GM19324 (cell line): ENCODE data around the gene GALR2.
"Not testable (repeated sequence)": the region's sequence is repeated elsewhere in the genome, so short reads cannot be mapped to it uniquely, and the experiment has no call there.

Source experiments
- ATAC-seq: cut with Tn5 transposase; IDR thresholded peaks from one replicate; pipeline ENCODE4 v1.9.1; 2021; ENCODE audit warnings: mild to moderate bottlenecking, moderate library complexity; ENCODE audit not compliant: unreplicated experiment, low FRiP score

The GALR2 gene

DNA sequence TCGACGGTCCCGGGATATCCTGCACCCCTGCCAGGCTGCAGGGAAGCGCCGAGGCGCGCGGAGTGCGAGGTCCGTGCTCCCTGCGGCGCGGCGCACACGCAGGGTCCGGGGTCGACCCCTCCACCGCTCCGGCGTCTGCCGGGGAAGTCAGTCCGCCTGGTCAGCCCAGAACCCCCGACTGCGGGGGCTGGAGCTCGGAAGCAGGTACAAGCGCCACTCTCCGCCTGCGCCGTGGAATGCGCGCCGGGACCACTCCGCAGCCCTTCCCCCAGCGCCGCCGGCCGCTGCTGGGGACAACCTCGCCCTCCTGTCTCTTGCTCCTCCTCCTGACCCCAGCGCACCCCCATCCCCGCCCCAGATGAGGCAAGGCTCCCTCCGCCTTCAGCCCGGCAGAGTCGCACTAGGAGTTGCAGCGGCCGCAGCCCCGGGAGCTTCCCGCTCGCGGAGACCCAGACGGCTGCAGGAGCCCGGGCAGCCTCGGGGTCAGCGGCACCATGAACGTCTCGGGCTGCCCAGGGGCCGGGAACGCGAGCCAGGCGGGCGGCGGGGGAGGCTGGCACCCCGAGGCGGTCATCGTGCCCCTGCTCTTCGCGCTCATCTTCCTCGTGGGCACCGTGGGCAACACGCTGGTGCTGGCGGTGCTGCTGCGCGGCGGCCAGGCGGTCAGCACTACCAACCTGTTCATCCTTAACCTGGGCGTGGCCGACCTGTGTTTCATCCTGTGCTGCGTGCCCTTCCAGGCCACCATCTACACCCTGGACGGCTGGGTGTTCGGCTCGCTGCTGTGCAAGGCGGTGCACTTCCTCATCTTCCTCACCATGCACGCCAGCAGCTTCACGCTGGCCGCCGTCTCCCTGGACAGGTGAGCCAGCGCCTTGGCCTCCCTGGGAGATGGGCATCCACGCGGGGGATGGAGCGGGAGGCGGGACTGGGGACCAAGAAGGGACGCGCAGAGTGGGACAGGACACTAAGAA lies at the start of gene GALR2:
Gene GALR2, plus strand, starts transcription at position 392 of the 974 bp plus-strand sequence. Its CDS starts 103 bp downstream, at position 495.
- ATAC-seq = no peak

DNA sequence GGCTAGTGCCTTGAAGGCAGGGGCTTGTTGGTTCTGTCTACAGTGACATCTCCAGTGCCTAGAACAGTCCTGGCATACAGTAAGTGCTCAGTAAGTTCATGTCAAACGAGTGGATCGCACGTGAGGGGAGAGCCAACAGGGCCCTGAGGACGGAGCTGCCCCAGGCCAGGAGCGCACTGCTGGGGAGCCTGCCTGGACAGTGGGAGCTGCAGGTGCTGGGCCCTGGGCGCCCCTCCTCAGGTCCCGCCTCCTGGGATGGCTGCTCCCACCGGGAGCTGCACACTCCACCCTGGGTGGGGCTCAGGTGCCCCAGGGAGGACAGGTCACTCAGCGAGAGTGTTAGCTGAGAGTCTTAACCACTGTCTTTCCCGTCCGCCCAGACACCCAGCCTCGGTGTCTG lies 49.3 kb upstream of the GALR2 start:
- ATAC-seq = no peak

- ATAC-seq = no peak
These were observed 47.8 kb upstream of the GALR2 start for GRCh38 chr17:76026714-76027158.

DNA sequence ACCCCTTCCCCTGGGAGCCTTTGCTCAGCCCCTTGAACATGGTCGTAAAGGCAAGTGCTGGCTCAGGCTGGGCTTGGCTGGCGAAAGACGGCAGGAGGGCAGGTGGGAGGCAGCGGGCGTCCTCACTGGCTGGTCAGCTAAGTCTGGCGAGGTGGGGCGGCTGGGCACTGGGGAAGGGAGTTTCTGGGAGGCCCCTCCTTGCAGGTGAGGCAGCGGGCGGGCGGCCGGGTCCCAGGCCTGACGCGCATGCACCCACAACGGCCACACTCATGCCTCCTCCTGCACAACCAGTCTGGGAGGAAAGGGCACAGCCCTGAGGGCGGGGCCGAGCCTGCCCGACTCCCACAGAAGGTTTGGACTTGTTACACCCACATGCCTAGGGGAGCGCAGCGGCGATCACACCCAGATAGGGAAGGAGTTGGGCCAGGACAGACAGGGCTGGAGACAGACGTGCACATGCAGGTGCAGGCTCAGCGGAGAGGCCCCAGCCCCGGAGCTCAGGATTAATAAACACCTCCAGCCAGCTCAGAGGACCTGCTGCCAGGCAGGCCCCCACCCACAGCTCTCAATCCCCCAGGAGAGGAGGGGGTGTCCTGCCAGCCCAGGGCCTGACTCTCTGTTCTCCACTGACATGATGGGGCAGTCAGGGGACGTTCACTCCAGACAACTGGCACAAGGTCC lies 47.3 kb upstream of the GALR2 start, which contains the start of gene EVPL:
Gene EVPL, minus strand, starts transcription at position 148 of the 681 bp plus-strand sequence. Its CDS starts 108 bp downstream, at position 40.
- no peak for ATAC-seq

DNA sequence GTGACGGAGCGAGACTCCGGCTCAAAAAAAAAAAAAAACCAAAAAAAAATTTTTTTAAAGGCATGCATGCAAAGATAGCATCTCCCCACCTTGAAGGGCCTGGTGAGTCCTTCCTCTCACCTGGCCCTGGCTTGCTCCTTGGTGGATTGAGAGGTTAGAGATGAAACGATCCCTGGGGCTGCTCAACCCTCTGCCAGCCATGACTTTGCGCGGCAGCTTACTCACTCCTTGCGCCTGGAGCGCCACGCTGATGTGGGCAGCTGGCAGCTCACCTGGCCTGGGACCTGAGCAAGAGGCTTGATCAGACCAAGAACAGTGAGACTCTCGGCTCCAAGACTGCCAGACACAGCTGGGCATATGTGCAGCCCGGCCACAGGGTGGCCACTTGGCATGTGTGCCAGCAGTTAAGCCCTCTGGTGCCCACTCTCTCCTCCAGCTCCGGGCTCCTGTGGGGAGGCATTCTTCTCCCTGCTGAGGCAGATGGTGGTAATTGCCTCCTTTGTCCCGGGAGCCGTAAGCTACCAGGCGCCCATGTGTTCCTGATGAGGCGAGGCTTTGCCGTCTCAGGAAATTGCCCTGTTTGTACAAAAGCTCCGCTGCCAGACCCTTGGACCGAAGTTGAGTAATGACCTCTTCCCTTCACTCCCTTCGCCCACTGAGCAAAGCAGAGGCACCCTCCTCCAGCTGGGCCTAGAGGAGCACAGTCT lies 42.4 kb upstream of the GALR2 start:
- no peak for ATAC-seq

DNA sequence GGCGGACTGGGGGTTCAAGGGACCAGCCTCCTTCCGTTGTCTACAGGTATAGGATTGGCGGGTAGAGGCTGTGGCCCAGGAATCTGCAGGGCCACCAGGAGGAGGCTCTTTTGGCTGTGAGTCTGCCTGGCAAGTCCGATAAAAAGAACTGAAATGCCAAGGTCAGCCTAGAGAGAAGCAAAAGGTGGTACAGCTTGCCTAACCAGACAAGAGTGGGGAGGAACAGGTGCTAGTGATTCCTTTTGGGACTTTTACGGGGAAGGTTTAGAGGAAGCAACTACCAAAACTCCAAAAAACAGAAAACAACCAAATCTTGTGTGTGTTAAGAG lies 41.8 kb upstream of the GALR2 start:
- ATAC-seq = no peak

DNA sequence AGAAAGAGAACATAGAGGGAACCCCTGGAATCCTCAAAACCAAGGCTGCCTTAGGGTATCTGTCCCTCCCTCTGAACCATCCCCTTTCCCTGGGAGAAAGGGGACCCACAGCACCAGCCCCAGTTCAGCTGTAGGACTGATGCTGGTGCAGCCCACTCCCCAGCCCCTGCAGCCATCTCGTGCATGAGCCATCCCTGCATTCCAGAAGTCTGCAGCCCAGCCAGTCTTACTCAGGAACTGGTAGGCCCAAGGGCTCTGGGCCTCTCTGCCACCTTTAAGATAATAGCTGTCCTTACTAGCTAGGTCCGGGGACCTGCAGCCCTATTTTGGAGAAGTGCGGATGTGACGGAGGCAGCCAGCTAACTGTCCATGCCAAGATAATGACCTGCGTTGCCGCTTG lies 41.4 kb upstream of the GALR2 start:
- ATAC-seq = no peak

GRCh38 chr17:76034428-76035350 lies 39.9 kb upstream of the GALR2 start:
- no peak for ATAC-seq

DNA sequence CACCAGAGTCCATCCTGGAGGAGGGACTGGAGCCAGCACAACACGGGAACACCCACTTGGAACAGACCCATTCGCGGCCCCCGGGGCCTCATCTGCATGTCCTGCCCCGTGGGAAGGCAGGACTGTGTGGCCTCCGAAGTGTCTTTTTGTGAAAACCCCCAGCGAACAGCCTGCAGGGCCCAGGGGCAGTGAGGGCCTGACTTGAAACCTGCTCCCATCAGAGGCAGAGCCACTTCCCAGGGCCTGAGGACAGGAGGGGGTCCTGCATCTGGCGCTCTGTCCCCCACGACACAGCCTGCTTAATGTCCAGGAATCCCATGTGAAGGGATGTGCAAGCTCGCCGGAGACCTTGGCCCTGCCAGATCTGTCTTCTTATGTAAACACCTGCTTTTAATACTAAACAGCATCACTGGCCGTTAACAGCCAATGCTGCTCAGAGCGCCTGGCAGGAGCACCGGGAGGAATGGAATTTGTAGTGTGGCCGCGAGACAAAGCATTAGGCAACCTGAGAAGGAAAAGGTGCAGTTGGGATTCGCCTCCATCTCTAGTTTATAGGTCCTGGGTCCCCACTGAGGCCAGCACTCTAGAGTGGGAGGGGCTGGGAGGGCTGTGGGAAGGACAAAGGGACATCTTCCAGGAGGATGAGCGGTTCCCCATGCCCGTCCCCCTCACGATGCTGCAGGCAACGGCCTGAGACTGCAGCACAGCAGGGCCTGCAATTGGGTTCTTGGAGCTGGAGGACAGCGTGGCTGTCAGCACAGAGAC lies 37.9 kb upstream of the GALR2 start:
- ATAC-seq = no peak

GRCh38 chr17:76038050-76038449 lies 36.5 kb upstream of the GALR2 start:
- ATAC-seq = no peak

DNA sequence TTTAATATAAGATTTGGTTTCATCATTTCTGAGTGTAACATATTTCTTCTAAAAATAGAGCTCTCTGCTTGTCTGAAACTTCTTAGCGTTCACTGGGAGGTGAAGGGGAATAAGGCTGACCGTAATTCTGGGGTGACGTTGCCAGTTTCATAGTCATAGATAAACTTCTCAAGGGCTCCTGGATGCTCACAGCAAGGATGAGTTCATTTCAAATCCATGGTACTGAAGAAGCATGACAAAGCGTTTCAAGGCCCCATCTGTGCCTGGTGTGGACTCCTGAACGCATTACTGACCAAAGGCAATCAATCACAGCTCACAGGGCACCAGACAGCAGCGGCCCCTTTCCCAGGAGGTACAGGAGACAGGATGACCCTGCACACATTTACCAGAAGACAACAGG lies 35.5 kb upstream of the GALR2 start:
- no peak for ATAC-seq

DNA sequence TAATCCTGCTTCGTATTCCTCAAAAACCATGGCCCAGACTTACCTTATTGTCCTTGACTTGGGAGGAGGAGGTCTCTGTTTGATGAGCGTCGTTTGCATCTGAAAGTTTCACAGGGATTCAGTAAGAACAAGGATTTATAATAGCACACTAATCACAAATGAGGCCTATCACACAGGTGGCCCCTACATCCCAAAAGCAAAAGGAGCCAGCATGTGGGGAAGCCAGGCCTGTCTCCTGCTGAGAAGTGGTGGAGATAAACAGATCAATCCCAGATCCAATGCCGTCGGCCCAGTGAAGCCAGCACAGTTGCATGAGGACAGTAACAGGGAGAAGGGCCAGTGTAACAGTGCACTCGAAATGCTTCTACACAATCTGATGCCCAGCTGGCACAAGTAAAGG lies 34.2 kb upstream of the GALR2 start:
- no peak for ATAC-seq

GRCh38 chr17:76042868-76043267 lies 31.7 kb upstream of the GALR2 start:
- not testable (repeated sequence) for ATAC-seq

DNA sequence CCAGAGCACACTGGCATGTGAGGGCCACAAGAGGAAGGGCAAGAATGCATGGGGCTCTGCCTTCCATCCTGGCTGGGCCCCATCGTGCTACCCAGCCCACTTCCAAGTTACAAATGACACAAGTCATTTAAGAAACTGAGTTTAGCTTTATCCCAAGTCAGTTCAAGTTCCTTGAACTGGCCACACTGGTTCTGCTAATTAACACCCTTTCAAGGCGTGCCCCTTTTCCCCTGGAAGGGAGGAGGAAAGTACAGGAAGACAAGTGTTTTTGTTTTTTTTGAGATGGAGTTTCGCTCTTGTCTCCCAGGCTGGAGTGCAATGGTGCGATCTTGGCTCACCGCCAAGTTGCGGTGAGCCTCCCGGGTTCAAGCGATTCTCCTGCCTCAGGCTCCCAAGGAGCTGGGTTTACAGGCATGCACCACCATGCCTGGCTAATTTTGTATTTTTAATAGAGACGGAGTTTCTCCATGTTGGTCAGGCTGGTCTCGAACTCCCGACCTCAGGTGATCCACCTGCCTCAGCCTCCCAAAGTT lies 30.0 kb upstream of the GALR2 start:
- not testable (repeated sequence) for ATAC-seq

DNA sequence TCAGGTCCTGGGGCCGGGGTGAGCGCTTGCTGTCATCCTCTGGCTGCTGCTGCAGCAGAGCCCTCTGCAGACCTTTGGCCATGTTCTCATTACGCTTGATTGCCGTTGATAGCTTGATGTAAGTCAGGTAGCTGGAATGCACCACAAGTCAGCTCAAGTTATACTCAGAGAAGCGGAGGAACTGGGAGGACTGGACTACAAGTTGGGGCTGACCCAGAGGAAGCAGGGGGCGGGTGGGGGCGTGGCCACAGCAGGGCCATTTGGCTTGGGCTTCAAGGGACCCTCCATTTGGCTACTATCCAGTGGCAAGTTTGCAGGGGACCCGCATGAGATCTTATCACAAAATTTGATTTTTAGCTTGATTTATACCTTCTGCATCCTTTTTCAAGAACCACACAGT lies 28.5 kb upstream of the GALR2 start:
- no peak for ATAC-seq

- ATAC-seq = no peak
These were observed 26.5 kb upstream of the GALR2 start for GRCh38 chr17:76048025-76048605.

DNA sequence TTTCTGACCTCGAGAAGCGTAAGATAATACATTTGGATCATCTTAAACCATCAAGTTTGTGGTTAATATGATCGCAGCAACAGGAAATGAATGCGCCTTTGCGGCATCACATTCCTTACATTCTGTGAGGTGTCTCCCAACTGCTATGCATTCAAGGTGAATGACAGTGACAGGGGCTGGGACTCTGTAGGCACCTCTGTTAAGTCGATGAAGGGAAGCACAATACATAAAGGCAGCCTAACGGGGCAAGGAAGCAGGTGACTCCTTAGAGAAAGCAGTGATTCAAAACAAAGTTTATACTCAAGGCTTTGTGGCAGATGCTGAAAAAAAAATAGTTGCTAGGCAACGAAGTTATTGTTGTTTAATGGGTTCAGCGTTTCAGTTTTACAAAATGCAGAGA lies 25.9 kb upstream of the GALR2 start:
- ATAC-seq = no peak

GRCh38 chr17:76049239-76049638 lies 25.3 kb upstream of the GALR2 start:
- ATAC-seq = no peak
